HG03095 (cell line): ENCODE results near the gene KRTAP5-6.

Experiments used
- ATAC-seq: cut with Tn5 transposase; IDR thresholded peaks from one replicate; pipeline ENCODE4 v1.9.1; 2021; ENCODE audit warnings: moderate library complexity; ENCODE audit not compliant: unreplicated experiment

Gene KRTAP5-6

GRCh38 chr11:1732418-1733008 is 35.5 kb downstream of the KRTAP5-6 start:
- no peak for ATAC-seq

DNA sequence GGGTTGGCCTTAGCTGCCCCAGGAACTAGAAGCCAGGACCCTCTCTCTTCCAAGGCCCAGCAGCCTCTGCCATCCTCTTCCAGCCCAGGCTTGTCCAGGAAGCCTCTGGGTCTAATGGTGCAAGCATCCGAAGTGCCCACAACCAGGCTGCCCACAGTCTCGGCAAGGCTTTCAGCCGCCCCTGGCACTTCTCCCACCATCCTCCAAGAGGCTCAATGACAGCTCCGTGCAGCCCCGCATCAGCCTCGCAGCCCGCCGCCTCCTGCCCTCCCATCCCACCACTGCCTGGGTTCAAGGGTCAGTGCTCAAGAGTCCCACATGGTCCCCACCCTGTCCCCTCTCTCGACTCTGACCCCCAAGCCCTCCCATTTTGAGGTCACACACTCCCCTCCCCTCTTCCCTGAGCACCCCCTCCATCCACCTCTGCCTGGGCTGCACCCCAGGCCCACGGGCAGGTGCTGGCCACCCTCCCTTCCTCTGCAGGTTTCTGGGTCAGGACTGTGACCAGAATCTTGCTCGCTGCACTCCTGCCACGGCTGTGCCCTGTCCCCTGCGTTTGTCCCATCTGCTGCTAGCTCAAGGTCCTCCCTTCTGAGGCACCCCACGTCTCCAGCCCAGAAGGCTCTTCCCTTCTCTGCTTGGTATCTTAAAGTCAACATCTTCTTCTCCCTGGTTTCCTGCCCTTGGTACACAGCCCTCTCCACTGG is 36.2 kb downstream of the KRTAP5-6 start:
- no peak for ATAC-seq

DNA sequence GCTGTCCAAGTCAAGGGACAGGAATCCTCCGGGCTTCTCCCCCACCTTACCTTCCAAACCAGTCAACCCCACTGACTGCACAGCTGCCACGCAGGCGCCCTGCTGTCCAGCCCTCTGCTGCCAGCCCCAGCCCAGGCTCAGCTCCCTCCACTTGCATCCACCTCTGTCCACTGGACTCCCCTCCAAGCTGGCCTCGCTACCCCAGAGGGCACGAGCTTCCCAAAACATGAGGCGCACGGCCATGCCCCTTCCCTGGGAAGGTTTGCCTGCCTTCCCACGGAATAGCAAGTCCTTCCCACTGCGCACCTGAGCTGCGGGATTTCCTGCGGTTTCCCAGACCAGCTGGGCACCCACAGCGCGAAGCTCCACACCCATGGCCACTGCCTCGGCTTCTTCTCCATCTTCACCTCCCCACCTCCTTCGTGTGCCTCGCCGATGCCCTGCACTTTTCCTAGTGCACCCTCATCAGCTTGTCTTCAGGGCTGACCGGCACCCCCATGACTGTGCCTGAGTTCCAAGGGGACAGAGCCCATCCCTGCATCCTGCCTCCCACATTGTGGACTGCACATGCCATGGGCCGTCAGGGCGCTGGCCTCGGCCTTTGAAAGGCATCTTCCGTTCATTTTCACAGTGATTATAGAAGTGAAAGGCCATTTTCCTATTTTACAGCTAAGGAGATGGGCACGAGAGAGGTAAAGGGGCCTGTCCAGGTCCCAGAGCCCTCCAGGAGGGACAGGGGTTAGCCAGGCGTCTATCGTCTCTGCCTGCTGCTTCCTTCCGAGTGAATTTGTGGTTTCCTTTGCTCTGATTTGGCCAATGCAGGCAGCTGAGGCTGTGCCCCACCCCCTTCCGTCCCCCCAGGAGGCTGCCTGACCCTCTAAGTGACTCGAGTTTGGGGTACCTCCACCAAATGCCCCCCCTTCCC is 37.0 kb downstream of the KRTAP5-6 start:
- ATAC-seq: no peak

- ATAC-seq: no peak
Observed at GRCh38 chr11:1734641-1735081, 37.7 kb downstream of the KRTAP5-6 start.

- ATAC-seq: no peak
Observed at GRCh38 chr11:1735271-1735670, 38.3 kb downstream of the KRTAP5-6 start.

DNA sequence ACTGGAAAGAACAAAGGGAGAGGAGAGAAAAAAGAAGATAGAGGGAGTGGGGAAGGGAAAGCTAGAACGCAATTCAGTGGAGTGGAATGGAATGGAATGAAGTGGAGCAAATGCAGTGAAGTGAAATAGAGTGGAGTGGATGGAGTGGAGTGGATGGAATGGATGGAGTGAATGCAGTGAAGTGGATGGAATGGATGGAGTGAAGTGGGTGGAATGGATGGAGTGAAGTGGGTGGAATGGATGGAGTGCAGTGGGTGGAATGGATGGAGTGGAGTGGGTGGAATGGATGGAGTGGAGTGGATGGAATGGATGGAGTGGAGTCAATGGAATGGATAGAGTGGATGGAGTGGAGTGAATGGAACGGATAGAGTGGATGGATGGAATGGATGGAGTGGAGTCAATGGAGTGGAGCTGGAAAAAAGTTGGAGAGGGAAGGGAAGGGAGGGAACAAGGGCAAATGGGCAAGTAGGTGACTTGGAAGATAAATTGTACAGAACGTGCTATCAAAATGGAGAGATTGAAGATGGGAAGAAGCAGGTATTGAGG is 39.5 kb downstream of the KRTAP5-6 start:
- ATAC-seq: no peak

DNA sequence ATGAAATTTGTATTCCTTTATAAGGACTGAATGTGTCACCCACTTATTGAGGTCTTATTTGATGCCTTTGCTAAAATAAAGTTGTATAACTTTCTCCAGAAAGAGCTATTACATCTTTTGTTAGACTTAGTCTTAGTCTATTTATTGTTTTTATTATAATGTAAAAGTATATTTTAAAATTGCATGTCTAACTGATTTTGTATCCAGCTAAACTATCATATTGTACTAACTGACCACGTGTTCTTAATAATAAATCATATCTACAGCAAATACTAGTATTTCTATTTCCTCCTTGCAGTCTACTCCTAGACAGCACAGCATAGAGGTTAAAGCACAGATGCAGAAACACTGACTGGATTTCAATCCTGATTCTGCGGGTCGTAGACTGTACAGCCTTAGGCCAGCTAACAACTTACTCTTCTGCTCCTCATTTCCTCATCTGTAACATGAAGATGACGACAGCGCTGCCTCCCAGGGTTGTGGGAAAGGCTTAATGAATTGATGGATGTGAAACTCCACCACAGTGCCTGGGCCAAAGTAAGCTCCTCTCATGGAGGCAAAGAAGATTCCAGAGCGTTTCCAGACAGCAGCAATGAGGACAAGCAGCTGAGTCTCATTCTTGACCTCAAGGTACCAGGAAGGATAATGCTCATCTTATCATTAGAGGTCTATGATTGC is 40.2 kb downstream of the KRTAP5-6 start:
- no peak for ATAC-seq

- no peak for ATAC-seq
Observed at GRCh38 chr11:1738380-1738779, 41.4 kb downstream of the KRTAP5-6 start.

GRCh38 chr11:1739576-1739975 is 42.6 kb downstream of the KRTAP5-6 start:
- ATAC-seq: no peak

DNA sequence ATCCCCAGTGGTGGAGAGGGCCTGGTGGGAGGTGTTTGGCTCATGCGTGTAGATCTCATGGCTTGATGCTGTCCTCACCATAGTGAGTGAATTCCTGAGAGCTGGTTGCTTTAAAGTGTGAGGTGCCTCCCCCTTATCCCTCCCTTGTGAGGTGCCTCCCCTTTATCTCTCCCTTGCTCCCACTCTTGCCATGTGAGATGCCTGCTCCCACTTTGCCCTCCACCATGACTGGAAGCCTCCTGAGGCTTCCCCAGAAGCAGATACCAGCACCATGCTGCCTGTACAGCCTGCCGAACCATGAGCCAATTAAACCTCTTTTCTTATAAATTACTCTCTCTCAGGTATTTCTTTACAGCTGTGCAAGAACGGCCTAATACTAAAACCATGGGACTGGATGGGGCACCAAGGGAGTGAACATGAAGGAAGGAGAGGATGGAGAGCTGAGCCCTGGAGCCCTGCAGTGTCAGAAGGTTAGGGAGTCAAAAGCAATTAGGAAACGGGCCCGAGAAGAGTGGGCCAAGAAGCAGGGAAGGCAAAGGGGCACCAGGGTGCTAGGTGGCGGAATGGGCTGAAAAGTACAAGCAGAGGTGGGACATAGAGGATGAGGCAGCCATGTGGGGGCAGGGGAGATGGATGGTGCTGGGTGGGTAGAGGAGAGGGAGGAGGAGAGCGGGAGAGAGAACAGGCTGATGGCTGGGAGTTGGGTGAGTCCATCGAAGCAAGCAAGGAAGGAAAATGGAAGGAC is 44.0 kb downstream of the KRTAP5-6 start:
- no peak for ATAC-seq

- no peak for ATAC-seq
Observed at GRCh38 chr11:1741741-1742140, 44.7 kb downstream of the KRTAP5-6 start.

DNA sequence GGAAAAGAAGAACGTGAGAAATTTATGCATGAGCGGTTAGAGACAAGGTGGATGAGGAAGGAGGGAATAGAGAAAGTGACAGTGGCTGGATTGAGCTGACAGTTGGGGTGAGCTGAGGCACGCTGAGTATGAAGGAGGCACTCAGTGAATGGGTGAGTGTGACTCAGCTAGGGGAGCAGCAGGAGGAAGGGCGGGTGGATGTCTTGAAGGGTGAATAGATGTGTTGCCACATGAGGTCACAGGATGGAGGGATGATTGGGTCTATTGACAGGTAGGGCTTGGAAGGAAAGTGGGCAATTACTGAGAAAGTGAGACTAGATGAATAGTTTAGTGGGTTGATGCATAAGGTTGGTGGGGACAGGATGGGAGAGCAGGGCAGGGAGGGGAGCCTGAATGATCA is 45.4 kb downstream of the KRTAP5-6 start:
- no peak for ATAC-seq

DNA sequence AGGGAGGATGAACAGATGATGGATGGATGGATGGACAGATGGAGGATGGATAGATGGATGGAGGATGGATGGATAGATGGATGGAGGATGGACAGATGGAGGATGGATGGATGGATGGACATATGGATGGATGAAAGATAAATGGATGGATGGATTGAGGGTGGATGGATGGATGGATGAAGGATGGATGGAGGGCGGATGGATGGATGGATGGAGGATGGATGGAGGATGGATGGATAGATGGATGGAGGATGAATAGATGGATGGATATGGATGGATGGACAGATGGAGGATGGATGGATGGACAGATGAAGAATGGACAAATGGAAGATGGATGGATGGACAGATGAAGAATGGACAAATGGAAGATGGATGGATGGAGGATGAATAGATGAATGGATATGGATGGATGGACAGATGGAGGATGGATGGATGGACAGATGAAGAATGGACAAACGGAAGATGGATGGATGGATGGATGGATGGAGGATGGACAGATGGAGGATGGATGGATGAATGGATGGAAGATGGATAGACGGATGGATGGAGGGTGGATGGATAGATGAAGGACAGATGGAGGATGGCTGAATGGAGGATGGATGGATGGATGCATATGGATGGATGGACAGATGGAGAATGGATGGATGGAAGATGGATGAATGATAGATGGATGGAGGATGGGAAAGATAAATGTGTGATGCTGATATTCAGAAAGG is 46.0 kb downstream of the KRTAP5-6 start:
- ATAC-seq: no peak

GRCh38 chr11:1743585-1744136 is 46.7 kb downstream of the KRTAP5-6 start:
- no peak for ATAC-seq

DNA sequence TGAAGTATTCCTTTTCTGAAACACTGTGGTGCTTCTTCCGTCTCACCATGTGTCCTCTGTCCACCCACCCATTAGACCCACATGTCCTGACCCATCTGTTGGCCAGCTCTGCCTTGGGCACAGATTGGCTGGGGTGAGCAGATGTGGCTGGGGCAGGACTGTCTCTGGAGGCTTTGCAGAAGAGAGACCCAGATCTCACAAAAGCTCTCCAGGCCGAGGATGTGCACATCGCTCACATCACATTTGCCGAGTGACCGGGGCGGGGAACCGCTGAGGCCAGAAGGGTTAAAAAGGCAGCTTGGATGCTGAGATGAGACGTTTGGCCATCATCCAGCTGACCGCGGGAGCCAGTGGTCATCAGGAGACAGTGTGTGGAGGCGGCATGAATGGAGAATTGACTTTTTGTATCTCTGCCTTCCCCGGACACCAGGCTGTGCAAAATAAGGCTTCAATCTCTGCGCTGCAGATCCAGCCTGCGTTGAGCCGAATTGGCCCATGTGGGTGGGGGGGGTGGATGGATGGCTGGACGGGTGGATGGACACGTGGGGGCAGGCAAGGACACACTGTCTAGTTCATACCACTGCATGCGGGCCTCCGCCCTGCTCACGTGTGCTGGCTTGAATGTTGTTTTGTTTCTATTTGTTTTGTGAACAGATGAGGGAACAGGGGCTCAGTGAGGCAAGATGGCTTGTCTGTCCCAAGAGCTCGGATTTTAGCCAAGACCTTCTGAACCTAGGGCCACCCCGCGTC is 47.3 kb downstream of the KRTAP5-6 start:
- no peak for ATAC-seq

DNA sequence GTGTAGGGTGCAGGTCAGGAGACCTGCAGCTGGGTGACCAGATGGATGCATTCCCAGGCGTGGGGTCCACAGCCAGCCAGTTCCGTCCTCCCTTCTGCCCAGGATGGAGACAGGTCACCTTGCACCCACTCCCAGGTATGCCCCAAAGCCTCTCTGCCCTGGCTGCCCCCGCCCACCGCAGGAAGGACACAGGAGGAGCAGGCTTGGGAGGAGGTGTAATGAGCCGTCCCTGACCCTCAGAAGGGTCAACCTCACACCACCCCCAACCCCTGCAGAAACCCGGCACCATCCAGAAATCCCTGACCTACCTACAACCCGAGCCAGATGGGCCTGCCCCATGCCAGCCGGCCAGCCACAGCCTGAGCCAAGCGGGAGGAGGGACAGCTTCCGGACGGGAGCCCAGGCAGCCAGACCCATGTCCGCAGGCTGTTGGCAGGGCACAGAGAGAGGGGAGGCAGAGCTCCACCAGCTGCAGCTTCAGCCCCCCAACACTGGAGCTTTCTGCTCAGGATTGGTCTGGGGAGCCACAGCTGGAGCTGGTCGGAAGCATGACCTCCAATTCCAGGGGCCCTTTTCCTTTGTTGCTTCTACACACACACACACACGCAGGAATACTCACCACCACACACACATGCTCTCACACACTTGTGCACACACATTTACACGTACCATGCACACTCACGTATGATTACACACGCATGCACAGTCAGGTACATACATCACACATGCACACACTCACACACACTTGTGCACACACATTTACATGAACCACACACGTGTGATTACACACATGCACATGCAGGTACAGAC is 48.1 kb downstream of the KRTAP5-6 start:
- no peak for ATAC-seq

GRCh38 chr11:1745701-1746320 is 48.8 kb downstream of the KRTAP5-6 start:
- no peak for ATAC-seq
